Thyroid gland (tissue), 4 donors: ENCODE data around the gene RGR.

Experiments
- CTCF ChIP-seq, 6 experiments: fragments of 200-600 bp in 3 of 6; fragments of 450-650 bp in 3 of 6; sonication (generic) in 3 of 6; IDR thresholded peaks; one replicate each; pipeline ENCODE4 v1.5.1; 2016 to 2019; ENCODE audit warnings: antibody characterized with exemption in 6 of 6, mild to moderate bottlenecking in 2 of 6, inconsistent platforms in 1 of 6, moderate library complexity in 1 of 6
- POLR2A ChIP-seq, 2 donors: fragments of 450-650 bp; IDR thresholded peaks; one replicate each; pipeline ENCODE4 v1.6.1; 2017; ENCODE audit warnings: antibody characterized with exemption in 2 of 2, mild to moderate bottlenecking in 2 of 2, moderate library complexity in 1 of 2

- TF ChIP-seq CTCF (IDR thresholded peaks at IDR 0.05) (no peak), POLR2A (IDR thresholded peaks at IDR 0.05) (no peak)
Measured at GRCh38 chr10:84211566-84211965, 33.3 kb upstream of the RGR start.
